ENCODE results near the gene BORA.

DNA sequence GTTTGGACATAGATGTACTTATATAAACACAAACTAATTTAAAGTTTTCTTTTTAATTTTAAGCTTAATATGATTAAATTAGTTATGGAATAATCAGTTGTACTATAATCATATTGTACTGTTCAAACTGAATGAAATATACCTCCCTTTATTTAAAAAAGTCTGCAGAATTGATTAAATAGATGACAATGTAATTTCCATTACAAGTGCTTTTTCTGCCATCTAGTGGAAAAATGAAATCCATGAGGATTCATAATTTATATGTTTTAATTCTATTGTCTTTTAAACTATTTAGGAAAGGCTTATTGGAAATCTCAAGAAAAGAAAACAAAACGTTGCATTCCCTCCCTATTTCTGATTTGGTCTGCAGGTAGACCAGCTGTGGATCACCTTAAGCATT, 31.1 kb upstream of the BORA start:
- TF ChIP-seq POLR2A (IDR thresholded peaks at IDR 0.05; ENCODE audit: low read depth, low read length) (no peak), TAF1 (IDR thresholded peaks at IDR 0.05; ENCODE audit: borderline replicate concordance, low read depth, low read length) (no peak), POLR2AphosphoS5 (IDR thresholded peaks at IDR 0.05; ENCODE audit: low read depth, low read length) (no peak)
